Right hindlimb (tissue), 1 donor: ENCODE measurements around the gene EEF1AKMT3.
A peak's percentile ranks its signal among the peaks of the same experiment; 100 is the strongest.

Experiments
- DNase-seq: peaks from one replicate; pipeline ENCODE4 v3.0.0-alpha.2; 2018

The EEF1AKMT3 gene

DNA sequence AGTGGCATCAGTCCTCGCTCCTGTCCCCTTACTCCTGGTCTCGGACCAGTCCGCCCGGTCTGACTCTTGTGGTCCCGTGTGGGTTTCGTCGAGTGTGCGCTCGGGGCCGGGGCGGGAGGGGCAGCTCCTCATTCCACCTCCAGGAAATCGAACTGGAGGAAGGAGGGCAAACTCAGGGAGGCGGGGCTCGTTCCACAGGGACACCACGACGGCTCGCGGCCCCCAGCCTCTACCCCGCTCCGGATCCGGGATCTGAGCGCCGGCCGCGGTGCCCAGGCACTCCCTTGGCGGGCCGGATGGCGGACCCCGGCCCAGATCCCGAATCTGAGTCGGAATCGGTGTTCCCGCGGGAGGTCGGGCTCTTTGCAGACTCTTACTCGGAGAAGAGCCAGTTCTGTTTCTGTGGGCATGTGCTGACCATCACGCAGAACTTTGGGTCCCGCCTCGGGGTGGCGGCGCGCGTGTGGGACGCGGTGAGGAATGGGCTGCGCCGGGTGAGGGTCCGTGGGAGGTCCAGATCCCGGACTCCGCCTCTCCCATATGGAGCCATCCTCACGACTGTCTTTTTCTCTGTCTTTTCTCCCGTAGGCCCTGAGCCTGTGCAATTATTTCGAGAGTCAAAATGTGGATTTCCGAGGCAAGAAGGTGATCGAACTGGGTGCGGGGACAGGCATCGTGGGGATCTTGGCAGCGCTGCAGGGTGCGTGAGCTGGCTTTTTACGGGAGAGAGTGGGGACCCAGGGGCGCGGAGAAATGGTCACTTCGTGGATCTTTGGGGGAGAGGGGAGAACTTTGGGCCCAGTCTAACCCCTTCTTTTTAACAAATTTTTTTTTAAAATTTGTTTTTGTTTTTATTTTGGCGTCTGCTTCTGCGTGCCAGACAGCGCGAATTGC lies at the start of gene EEF1AKMT3:
EEF1AKMT3 (plus strand) TSS at position 186 of the 894 bp plus-strand sequence; CDS start at position 297, 111 bp downstream.
- peak; percentile 79 for DNase-seq

DNA sequence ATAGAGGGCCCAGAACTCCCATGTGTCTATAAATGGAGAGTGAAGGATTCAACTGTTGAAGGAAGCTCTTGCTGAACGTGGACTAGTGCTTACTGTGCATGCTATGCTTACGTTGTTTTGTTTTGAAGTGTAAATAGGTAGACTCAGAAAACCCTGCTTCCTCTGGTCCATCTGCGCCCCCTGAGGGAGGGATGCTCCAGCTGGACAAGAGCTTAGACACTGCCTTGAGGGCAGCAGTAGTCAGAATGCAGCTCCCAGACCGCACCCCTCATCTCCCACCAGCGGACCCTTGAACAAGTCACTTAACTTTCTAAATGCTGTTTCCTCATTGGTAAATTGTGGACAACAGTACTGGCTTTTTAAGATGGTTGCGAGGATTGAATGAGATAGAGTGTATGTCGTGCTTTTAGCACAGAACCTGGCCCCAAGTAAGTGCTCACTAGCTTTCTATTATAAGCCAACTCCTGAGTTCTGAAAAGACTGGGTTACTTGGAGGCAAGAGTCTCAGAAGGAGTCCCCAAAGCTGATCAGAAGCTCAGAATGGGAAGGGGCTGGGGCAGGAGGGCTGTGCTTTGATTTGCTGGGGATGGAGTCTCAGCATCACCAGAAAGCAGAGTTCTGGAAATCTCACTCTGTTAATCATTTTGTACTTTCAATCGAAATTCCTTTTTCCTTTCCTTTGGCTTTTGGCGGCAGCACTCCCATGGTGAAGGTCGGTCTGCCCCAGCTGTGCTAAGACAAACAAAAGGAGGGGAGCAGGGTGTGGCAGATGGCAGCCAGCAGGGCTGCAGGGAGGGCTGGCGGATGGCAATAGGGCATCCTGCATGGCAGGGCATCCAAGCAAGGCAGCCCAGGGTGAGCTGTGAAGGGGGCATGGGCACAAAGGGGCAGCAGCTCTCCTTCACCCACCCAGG lies 49.4 kb upstream of the EEF1AKMT3 start:
- no peak for DNase-seq

- DNase-seq, result no peak
These were observed 48.8 kb upstream of the EEF1AKMT3 start for GRCh38 chr12:57723630-57723962.

GRCh38 chr12:57724003-57724935 lies 48.1 kb upstream of the EEF1AKMT3 start:
- no peak for DNase-seq

- DNase-seq, result no peak
These were observed 47.3 kb upstream of the EEF1AKMT3 start for GRCh38 chr12:57724936-57725740.

GRCh38 chr12:57725851-57726150 lies 46.6 kb upstream of the EEF1AKMT3 start:
- DNase-seq, result no peak

GRCh38 chr12:57726151-57726883 lies 46.1 kb upstream of the EEF1AKMT3 start:
- DNase-seq, result peak; percentile 79

GRCh38 chr12:57726884-57727757 lies 45.3 kb upstream of the EEF1AKMT3 start:
- peak; percentile 65 for DNase-seq

DNA sequence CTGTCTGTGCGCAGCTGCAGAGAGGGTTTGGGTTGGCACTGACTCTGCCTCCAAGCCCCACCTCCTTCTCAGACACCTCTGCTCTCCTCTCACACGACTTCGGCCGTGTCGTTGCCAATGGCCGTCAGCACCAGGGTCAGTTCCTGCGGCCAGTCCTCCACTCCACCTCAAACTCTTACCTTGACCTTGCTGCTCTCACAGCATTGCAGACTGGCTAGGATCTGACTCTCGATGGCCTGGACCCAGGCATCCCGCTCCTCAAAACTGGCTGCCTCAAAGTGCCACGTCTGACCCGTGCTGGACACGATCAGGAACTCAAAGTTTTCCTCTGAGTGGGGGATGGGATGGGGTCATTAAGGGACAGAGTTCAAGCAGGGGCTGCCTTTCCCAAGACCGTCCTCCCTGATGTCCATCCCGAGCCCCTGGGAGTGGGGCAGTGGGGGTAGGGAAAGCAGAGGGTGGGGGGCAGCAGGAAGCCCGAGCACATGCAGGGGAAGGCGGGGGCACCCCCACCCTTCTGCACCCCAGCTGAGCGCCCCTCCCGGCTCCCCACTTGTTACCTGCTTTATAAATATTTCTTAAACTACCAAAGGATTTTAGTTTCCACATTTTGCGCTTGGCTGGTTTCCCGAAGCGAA lies 44.5 kb upstream of the EEF1AKMT3 start:
- no peak for DNase-seq

- no peak for DNase-seq
These were observed 43.0 kb upstream of the EEF1AKMT3 start for GRCh38 chr12:57729321-57729844.

DNA sequence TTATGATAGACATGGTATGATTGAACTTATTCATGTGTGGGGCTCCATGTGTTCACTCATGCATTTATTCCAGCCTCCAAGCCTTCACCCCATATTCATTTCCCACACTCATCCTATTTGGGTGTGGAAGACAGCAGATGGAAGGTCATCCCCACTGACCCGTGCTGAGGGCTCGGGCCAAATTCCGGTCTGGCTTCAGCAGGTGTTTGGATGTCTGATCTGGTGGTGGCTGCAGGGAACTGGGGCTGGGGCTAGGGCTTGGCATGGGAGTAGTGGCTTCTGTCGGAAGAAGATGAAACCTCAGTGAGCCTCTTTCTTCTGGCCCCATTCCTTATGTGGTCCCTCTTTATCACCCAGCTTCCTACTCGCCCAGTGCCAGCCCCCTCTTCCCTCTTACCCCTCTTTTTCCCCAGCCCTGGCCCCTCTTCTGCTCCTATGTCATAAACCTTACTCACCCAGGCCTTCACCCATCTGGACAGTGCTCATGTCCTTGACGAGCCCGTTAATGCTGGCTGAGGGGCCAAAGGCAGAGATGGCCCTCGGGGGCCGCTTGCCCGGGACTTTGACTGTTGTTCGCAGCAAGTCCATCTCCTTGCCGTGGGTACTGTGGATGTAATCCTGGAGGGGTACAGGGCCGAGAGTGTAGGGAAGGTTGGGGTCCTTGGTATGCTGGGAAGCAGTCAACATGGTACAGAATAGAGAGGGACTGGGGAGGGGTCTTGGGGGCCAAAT lies 41.9 kb upstream of the EEF1AKMT3 start:
- DNase-seq, result no peak

GRCh38 chr12:57731411-57732080 lies 40.9 kb upstream of the EEF1AKMT3 start:
- no peak for DNase-seq

DNA sequence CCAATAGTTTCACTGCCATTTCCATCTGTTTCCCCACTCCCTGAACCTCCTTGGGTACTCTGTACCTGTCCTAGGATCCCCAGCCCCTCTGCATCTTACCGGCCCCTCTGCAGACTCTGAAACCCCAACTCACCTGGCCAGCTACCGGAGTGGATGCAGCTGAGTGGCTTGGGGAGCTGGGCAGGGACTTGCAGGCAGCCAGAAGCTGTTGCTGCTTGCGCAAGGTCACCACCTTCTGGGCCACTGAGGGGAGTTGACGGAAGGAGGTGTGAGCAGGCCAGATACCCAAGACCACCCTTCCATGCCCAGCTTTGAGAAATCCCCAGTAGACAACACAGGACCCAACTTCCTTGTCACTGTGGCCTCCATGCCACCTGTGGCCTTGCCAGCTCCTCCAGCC lies 40.1 kb upstream of the EEF1AKMT3 start:
- DNase-seq, result no peak

DNA sequence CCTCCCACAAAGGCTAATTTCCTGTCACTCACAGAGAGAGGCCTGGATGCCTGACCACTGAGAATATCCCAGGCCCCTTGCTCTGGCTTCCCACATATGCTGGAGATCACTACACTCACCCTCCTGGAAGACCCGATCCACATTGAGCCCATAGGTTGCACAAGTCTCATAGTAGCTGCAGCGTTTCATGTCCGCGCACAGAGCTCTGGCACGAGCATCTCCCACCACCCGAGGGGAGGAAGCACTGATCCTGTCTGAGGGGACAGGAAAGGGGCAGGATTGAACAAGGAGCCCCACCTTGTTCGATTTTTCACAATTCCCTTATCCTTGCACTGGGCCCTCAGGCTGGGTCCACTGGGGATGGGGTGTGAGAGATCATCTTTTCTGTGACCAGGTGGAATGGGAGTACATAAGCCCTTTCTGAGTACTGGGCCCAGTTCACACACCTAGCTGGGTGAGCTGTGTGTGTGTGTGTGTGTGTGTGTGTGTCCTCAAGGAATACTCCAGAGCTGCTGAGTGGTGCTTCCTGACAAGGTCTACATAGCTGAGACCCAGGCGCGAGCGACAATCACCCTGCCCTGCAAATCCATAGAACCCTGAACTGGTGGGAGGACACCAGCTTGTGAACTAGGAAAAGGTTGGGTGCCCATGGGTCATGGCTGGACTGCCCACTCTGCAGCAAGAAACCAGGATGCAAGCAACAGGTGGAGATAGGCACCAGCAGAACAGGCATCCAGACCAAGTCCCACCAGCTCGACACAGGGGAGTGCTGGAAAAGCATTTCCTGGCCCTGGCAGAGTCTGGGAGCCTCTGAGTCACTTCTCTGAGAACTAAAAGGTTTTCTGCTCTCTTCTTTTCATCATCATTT lies 39.5 kb upstream of the EEF1AKMT3 start:
- DNase-seq, result no peak

DNA sequence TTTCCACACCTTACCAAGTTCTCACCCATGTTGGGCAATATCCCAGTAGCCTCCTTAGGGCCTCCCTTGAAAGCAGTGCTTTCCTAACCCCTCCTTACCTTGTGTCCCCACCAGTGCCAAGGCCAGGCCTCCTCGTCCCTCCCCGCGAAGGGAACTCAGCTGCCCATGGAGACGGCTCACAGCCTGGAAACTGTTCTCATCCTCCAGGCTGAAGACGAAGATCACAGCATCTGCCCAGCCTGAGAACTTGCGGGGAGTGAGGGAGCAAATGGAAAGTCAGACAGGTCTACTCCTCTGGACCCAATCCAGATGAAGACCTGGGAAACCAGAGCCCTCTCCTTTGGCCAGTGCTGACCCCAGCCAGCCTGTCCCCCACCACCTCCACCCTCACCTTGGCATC lies 38.5 kb upstream of the EEF1AKMT3 start:
- DNase-seq, result no peak

- DNase-seq, result no peak
These were observed 37.8 kb upstream of the EEF1AKMT3 start for GRCh38 chr12:57734591-57734990.
